OCI-LY7 (cell line): ENCODE results near the gene MS4A14.

ENCODE experiments used
- EZH2phosphoT487 ChIP-seq: fragments of 200-600 bp; sonication (generic); IDR thresholded peaks from 2 replicates; pipeline ENCODE4 v1.6.1; 2018; ENCODE audit warnings: low read depth, borderline replicate concordance, mild to moderate bottlenecking, mixed run types, antibody characterized with exemption, low read length, moderate library complexity, mixed read lengths
- TF ChIP-seq, protein P1 (sequence below): fragments of 200-600 bp; sonication (generic); conservative IDR thresholded peaks from 2 replicates; pipeline ENCODE4 v1.5.1; 2014; ENCODE audit warnings: mild to moderate bottlenecking, antibody characterized with exemption, low read length, moderate library complexity, mixed read lengths

- TF ChIP-seq, protein P1, sequence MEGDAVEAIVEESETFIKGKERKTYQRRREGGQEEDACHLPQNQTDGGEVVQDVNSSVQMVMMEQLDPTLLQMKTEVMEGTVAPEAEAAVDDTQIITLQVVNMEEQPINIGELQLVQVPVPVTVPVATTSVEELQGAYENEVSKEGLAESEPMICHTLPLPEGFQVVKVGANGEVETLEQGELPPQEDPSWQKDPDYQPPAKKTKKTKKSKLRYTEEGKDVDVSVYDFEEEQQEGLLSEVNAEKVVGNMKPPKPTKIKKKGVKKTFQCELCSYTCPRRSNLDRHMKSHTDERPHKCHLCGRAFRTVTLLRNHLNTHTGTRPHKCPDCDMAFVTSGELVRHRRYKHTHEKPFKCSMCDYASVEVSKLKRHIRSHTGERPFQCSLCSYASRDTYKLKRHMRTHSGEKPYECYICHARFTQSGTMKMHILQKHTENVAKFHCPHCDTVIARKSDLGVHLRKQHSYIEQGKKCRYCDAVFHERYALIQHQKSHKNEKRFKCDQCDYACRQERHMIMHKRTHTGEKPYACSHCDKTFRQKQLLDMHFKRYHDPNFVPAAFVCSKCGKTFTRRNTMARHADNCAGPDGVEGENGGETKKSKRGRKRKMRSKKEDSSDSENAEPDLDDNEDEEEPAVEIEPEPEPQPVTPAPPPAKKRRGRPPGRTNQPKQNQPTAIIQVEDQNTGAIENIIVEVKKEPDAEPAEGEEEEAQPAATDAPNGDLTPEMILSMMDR = no peak
- TF ChIP-seq EZH2phosphoT487 = no peak
Observed at GRCh38 chr11:60389279-60389910, 6.9 kb upstream of the MS4A14 start.
